ENCODE measurements around the gene RASAL1.

DNA sequence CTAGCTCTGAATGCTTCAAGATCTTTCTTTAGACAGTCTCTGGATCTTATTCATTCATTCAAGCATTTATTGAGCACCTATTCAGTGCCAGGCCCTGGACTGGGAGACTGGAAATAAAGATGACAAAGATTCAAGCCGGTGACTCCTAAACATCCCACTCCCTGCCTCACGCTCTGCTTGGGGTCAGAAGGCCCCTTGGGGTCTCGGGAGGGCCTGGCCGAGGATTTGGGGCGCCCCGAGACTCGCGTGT, 79.3 kb downstream of the RASAL1 start:
- TF ChIP-seq, protein P1, sequence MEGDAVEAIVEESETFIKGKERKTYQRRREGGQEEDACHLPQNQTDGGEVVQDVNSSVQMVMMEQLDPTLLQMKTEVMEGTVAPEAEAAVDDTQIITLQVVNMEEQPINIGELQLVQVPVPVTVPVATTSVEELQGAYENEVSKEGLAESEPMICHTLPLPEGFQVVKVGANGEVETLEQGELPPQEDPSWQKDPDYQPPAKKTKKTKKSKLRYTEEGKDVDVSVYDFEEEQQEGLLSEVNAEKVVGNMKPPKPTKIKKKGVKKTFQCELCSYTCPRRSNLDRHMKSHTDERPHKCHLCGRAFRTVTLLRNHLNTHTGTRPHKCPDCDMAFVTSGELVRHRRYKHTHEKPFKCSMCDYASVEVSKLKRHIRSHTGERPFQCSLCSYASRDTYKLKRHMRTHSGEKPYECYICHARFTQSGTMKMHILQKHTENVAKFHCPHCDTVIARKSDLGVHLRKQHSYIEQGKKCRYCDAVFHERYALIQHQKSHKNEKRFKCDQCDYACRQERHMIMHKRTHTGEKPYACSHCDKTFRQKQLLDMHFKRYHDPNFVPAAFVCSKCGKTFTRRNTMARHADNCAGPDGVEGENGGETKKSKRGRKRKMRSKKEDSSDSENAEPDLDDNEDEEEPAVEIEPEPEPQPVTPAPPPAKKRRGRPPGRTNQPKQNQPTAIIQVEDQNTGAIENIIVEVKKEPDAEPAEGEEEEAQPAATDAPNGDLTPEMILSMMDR (conservative IDR thresholded peaks at IDR 0.05; ENCODE audit: low read depth in 2 of 2), result no peak
- no peak for TF ChIP-seq POLR2AphosphoS5 (IDR thresholded peaks at IDR 0.05; ENCODE audit: low read depth)
- TF ChIP-seq, protein P2, sequence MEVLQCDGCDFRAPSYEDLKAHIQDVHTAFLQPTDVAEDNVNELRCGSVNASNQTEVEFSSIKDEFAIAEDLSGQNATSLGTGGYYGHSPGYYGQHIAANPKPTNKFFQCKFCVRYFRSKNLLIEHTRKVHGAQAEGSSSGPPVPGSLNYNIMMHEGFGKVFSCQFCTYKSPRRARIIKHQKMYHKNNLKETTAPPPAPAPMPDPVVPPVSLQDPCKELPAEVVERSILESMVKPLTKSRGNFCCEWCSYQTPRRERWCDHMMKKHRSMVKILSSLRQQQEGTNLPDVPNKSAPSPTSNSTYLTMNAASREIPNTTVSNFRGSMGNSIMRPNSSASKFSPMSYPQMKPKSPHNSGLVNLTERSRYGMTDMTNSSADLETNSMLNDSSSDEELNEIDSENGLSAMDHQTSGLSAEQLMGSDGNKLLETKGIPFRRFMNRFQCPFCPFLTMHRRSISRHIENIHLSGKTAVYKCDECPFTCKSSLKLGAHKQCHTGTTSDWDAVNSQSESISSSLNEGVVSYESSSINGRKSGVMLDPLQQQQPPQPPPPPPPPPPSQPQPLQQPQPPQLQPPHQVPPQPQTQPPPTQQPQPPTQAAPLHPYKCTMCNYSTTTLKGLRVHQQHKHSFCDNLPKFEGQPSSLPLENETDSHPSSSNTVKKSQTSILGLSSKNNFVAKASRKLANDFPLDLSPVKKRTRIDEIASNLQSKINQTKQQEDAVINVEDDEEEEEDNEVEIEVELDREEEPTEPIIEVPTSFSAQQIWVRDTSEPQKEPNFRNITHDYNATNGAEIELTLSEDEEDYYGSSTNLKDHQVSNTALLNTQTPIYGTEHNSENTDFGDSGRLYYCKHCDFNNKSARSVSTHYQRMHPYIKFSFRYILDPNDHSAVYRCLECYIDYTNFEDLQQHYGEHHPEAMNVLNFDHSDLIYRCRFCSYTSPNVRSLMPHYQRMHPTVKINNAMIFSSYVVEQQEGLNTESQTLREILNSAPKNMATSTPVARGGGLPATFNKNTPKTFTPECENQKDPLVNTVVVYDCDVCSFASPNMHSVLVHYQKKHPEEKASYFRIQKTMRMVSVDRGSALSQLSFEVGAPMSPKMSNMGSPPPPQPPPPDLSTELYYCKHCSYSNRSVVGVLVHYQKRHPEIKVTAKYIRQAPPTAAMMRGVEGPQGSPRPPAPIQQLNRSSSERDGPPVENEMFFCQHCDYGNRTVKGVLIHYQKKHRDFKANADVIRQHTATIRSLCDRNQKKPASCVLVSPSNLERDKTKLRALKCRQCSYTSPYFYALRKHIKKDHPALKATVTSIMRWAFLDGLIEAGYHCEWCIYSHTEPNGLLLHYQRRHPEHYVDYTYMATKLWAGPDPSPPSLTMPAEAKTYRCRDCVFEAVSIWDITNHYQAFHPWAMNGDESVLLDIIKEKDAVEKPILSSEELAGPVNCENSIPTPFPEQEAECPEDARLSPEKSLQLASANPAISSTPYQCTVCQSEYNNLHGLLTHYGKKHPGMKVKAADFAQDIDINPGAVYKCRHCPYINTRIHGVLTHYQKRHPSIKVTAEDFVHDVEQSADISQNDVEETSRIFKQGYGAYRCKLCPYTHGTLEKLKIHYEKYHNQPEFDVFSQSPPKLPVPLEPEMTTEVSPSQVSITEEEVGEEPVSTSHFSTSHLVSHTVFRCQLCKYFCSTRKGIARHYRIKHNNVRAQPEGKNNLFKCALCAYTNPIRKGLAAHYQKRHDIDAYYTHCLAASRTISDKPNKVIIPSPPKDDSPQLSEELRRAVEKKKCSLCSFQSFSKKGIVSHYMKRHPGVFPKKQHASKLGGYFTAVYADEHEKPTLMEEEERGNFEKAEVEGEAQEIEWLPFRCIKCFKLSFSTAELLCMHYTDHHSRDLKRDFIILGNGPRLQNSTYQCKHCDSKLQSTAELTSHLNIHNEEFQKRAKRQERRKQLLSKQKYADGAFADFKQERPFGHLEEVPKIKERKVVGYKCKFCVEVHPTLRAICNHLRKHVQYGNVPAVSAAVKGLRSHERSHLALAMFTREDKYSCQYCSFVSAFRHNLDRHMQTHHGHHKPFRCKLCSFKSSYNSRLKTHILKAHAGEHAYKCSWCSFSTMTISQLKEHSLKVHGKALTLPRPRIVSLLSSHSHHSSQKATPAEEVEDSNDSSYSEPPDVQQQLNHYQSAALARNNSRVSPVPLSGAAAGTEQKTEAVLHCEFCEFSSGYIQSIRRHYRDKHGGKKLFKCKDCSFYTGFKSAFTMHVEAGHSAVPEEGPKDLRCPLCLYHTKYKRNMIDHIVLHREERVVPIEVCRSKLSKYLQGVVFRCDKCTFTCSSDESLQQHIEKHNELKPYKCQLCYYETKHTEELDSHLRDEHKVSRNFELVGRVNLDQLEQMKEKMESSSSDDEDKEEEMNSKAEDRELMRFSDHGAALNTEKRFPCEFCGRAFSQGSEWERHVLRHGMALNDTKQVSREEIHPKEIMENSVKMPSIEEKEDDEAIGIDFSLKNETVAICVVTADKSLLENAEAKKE (CRISPR knock-in tag; IDR thresholded peaks at IDR 0.05), result no peak
- TF ChIP-seq, protein P3, sequence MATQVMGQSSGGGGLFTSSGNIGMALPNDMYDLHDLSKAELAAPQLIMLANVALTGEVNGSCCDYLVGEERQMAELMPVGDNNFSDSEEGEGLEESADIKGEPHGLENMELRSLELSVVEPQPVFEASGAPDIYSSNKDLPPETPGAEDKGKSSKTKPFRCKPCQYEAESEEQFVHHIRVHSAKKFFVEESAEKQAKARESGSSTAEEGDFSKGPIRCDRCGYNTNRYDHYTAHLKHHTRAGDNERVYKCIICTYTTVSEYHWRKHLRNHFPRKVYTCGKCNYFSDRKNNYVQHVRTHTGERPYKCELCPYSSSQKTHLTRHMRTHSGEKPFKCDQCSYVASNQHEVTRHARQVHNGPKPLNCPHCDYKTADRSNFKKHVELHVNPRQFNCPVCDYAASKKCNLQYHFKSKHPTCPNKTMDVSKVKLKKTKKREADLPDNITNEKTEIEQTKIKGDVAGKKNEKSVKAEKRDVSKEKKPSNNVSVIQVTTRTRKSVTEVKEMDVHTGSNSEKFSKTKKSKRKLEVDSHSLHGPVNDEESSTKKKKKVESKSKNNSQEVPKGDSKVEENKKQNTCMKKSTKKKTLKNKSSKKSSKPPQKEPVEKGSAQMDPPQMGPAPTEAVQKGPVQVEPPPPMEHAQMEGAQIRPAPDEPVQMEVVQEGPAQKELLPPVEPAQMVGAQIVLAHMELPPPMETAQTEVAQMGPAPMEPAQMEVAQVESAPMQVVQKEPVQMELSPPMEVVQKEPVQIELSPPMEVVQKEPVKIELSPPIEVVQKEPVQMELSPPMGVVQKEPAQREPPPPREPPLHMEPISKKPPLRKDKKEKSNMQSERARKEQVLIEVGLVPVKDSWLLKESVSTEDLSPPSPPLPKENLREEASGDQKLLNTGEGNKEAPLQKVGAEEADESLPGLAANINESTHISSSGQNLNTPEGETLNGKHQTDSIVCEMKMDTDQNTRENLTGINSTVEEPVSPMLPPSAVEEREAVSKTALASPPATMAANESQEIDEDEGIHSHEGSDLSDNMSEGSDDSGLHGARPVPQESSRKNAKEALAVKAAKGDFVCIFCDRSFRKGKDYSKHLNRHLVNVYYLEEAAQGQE (IDR thresholded peaks at IDR 0.05; ENCODE audit: unreplicated experiment), result no peak
- no peak for TF ChIP-seq CREB1 (CRISPR knock-in tag; IDR thresholded peaks at IDR 0.05; ENCODE audit: low read depth)
- TF ChIP-seq ZNF114 (CRISPR knock-in tag; IDR thresholded peaks at IDR 0.05), result no peak
- TF ChIP-seq, protein P4, sequence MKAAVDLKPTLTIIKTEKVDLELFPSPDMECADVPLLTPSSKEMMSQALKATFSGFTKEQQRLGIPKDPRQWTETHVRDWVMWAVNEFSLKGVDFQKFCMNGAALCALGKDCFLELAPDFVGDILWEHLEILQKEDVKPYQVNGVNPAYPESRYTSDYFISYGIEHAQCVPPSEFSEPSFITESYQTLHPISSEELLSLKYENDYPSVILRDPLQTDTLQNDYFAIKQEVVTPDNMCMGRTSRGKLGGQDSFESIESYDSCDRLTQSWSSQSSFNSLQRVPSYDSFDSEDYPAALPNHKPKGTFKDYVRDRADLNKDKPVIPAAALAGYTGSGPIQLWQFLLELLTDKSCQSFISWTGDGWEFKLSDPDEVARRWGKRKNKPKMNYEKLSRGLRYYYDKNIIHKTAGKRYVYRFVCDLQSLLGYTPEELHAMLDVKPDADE (IDR thresholded peaks at IDR 0.05), result no peak
- no peak for TF ChIP-seq EZH2 (IDR thresholded peaks at IDR 0.05; ENCODE audit: low read depth, unreplicated experiment)
- no peak for TF ChIP-seq EZH2phosphoT487 (IDR thresholded peaks at IDR 0.05; ENCODE audit: unreplicated experiment)
- TF ChIP-seq JUNB (IDR thresholded peaks at IDR 0.05; ENCODE audit: unreplicated experiment), result no peak
- no peak for TF ChIP-seq STAT1 (IDR thresholded peaks at IDR 0.05; ENCODE audit: unreplicated experiment)
- TF ChIP-seq NANOG (IDR thresholded peaks at IDR 0.05; ENCODE audit: borderline replicate concordance), result no peak
- no peak for TF ChIP-seq ZNF331 (CRISPR knock-in tag; IDR thresholded peaks at IDR 0.05; ENCODE audit: low read depth)

Data from GM23338 (cell line).